Right lobe of liver (tissue), 6 donors: Measurements from ENCODE around the gene ISL2. TPM values are rescaled to one million over a fixed set of nuclear protein-coding genes. Genes with fewer than 3 reads are reported as not detected.

Experiments
- ATAC-seq, 4 donors: fragments of 200-7000 bp; cut with Tn5 transposase; one replicate each; pipeline ENCODE4 v1.9.1; 2020; ENCODE audit warnings: mild to moderate bottlenecking in 4 of 4, moderate library complexity in 4 of 4
- DNase-seq, 3 donors: peaks; one replicate each; pipeline ENCODE4 v3.0.0-alpha.2; 2020
- H3K27ac ChIP-seq, 3 donors: fragments of 200-600 bp; one replicate each; pipeline ENCODE4 v1.8.0; 2022
- H3K27me3 ChIP-seq, 2 donors: fragments of 200-600 bp; one replicate each; pipeline ENCODE4 v1.8.0; 2022
- H3K36me3 ChIP-seq, 4 donors: fragments of 200-600 bp; sonication (generic) in 1 of 4; one replicate each; pipeline versions ENCODE4 v1.5.1 to v1.8.0; 2017 to 2022; ENCODE audit warnings: control low read depth in 1 of 4
- H3K4me1 ChIP-seq, 4 donors: fragments of 200-600 bp; sonication (generic) in 1 of 4; one replicate each; pipeline versions ENCODE4 v1.5.1 to v1.8.0; 2017 to 2022; ENCODE audit warnings: control low read depth in 1 of 4
- H3K4me3 ChIP-seq, 3 donors: fragments of 200-600 bp; one replicate each; pipeline ENCODE4 v1.8.0; 2022
- H3K9me3 ChIP-seq, 4 donors: fragments of 200-600 bp; sonication (generic) in 1 of 4; one replicate each; pipeline versions ENCODE4 v1.5.1 to v1.8.0; 2017 to 2022; ENCODE audit warnings: control low read depth in 1 of 4
- POLR2A ChIP-seq: fragments of 450-650 bp; IDR thresholded peaks from one replicate; pipeline ENCODE4 v1.6.1; 2017; ENCODE audit warnings: antibody characterized with exemption, mild to moderate bottlenecking
- WGBS: methylation state at CpG from one replicate; pipeline ENCODE4 v1.1.6; 2018; ENCODE audit warnings: low coverage, low lambda C conversion rate; ENCODE audit not compliant: insufficient coverage; ENCODE audit errors: missing lambda C conversion rate; 5-methylcytosine and 5-hydroxymethylcytosine counted together
- intact Hi-C, 2 donors: fragments of 100-400 bp; cut with DNase I; formaldehyde crosslinking; loops; one replicate each; pipeline versions ENCODE4 v1.11.2 to v1.14.1; 2022
- total RNA-seq, 6 experiments: library from RNA; depleted of rRNA in 2 of 6; stranded (reverse); fragments of >200 nt in 2 of 6; fragmentation: NEBNext Ultra II Directional in 3 of 6; extraction: Animal tissue kit (Norgen Biotek cat#: 25700) in 3 of 6; gene quantifications; one replicate each; pipeline versions ENCODE4 v1.1.0 to v1.2.4, GENCODE V29; 2016 to 2023
- TF ChIP-seq, protein P1 (sequence below), 4 donors: fragments of 200-600 bp in 3 of 4; fragments of 450-650 bp in 1 of 4; IDR thresholded peaks; one replicate each; pipeline versions ENCODE4 v1.5.1 to v1.8.0; 2016 to 2022; ENCODE audit warnings: antibody characterized with exemption in 4 of 4, mild to moderate bottlenecking in 2 of 4
- donor health status: DM: no; HTN: yes; CAD: no.
- donor health status: DM: no; HTN: no; CAD: no.
- donor health status: DM: no; HTN: no; CAD: no.
- donor health status: DM: no; HTN: yes; CAD: no.
- donor health status: DM: no; HTN: yes; CAD: no.

ISL2 gene
- total RNA-seq, 6 experiments from 2014 or later: not detected

DNA sequence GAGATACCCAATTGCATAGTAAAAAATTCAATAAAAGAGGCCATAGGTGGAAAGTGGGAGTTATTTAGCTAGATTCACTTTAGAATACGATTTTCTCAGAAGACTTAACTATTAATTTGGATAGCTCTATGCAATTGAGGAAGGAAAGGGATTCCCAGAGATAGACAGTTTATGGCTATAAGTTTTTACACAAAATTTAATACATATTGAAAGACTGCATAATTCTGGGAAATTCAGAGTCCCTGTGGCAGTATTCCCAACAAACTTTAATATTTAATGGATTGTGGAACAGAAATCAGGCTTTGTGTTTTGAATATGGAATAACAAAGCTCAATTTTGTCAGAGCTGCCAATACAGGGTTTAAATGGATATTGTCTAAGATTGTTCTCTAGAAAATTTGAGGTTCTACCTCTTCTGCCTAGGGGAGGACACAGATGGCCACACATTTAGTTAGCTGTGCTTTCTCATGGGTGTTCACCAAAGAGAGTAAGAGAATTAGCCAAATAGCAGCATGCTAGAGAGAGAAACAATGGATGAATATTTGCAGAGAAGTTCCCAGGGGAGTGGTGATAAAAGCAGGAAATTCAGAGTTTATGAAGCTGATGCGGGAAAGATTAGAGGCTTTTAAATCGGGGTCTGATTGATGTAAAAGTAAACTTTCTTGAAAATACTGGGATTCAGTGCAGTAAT is 8.5 kb downstream of the ISL2 start:
- DNase-seq: no peak
- H3K4me3 ChIP-seq: no peak overlapping the region
- H3K27me3 ChIP-seq: peaks cover 0 to 52% of the 10 kb centered on the region in 2 donors
- no peak overlapping the region for H3K27ac ChIP-seq
- 15% methylated on average over 3 of the region's 3 CpGs for WGBS
- H3K36me3 ChIP-seq: no peaks in the 10 kb centered on the region
- peaks cover 0 to 41% (median 0%) of the 10 kb centered on the region in 4 donors for H3K4me1 ChIP-seq
- TF ChIP-seq, protein P1, sequence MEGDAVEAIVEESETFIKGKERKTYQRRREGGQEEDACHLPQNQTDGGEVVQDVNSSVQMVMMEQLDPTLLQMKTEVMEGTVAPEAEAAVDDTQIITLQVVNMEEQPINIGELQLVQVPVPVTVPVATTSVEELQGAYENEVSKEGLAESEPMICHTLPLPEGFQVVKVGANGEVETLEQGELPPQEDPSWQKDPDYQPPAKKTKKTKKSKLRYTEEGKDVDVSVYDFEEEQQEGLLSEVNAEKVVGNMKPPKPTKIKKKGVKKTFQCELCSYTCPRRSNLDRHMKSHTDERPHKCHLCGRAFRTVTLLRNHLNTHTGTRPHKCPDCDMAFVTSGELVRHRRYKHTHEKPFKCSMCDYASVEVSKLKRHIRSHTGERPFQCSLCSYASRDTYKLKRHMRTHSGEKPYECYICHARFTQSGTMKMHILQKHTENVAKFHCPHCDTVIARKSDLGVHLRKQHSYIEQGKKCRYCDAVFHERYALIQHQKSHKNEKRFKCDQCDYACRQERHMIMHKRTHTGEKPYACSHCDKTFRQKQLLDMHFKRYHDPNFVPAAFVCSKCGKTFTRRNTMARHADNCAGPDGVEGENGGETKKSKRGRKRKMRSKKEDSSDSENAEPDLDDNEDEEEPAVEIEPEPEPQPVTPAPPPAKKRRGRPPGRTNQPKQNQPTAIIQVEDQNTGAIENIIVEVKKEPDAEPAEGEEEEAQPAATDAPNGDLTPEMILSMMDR (IDR thresholded peaks at IDR 0.05): no peak
- TF ChIP-seq POLR2A: no peak
- intact Hi-C loops: no loop called here
- no peak for ATAC-seq
- H3K9me3 ChIP-seq: no peaks in the 10 kb centered on the region

DNA sequence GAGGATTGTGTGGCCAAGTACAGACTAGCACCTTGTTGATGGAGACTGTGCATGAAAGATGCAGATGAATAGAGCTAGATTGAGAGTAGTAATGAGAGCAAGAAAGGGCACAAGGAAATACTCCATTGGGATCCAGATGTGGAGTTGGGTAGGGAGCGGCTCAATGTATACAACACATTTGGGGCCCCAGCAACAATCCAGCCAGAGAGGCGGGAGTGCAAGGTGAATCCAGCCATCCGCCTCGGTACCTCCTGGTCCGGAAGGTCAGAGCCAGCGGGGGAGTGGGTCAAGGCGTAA is 9.0 kb downstream of the ISL2 start:
- no peaks in the 10 kb centered on the region for H3K36me3 ChIP-seq
- H3K27me3 ChIP-seq: peaks cover 0 to 49% of the 10 kb centered on the region in 2 donors
- WGBS: 0% methylated on average over 1 of the region's 7 CpGs
- intact Hi-C loops: no loop called here
- H3K27ac ChIP-seq: no peak overlapping the region
- peaks cover 0 to 36% (median 0%) of the 10 kb centered on the region in 4 donors for H3K4me1 ChIP-seq
- H3K4me3 ChIP-seq: no peak overlapping the region
- TF ChIP-seq, protein P1 (IDR thresholded peaks at IDR 0.05): no peak
- TF ChIP-seq POLR2A: no peak
- DNase-seq (no peak), ATAC-seq (no peak)
- H3K9me3 ChIP-seq: no peaks in the 10 kb centered on the region

DNA sequence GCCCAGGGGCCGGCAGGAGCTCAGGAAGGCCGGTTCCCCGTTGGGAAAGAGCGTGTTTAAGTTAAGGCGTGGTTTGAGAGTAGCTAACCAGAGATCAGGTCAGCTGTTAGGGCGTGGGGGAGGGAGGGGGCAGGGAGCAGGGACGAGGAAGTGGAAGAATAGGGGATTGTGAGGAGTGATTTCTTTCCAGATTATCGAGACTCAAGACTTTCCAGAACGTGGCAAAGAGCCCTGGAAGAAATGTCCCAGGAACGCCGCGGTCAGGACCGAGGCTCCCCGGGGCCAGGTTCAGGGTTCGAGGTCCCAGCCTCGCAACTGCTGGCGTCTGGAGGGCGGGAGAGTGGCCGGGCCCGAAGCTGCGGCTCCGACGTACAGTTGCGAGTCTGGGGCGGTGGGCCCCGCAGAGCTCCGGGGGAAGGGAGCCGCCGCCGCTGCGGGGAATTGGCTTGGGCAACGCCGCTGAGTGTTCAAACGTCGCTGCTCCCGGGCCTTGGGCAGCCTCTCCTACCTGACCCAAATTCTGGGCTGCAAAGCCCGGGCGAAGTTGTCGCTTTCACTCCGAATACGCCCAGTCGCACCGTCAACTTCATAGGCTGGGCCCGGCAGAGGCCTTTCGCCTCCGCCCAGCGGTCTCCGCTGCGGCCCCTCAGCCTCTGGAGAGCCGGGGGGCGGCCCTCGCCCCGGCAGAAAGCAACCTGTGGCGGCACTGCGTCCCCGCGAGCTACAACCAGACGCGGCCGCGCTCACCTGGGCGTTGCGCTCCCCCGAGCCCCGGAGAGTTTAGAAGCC is 9.5 kb downstream of the ISL2 start:
- peak; percentile 52 to 63 (median 62) for ATAC-seq
- no peak for DNase-seq
- WGBS: 8% methylated on average over 19 of the region's 65 CpGs
- no peaks in the 10 kb centered on the region for H3K9me3 ChIP-seq
- TF ChIP-seq POLR2A: no peak
- TF ChIP-seq, protein P1 (IDR thresholded peaks at IDR 0.05): no peak
- H3K4me1 ChIP-seq: peaks cover 0 to 30% (median 0%) of the 10 kb centered on the region in 4 donors
- H3K27ac ChIP-seq: no peak overlapping the region
- intact Hi-C loops: no loop called here
- peaks cover 0 to 48% of the 10 kb centered on the region in 2 donors for H3K27me3 ChIP-seq
- H3K36me3 ChIP-seq: no peaks in the 10 kb centered on the region
- peak overlapping the region; percentile 26 to 45 (median 33) for H3K4me3 ChIP-seq

DNA sequence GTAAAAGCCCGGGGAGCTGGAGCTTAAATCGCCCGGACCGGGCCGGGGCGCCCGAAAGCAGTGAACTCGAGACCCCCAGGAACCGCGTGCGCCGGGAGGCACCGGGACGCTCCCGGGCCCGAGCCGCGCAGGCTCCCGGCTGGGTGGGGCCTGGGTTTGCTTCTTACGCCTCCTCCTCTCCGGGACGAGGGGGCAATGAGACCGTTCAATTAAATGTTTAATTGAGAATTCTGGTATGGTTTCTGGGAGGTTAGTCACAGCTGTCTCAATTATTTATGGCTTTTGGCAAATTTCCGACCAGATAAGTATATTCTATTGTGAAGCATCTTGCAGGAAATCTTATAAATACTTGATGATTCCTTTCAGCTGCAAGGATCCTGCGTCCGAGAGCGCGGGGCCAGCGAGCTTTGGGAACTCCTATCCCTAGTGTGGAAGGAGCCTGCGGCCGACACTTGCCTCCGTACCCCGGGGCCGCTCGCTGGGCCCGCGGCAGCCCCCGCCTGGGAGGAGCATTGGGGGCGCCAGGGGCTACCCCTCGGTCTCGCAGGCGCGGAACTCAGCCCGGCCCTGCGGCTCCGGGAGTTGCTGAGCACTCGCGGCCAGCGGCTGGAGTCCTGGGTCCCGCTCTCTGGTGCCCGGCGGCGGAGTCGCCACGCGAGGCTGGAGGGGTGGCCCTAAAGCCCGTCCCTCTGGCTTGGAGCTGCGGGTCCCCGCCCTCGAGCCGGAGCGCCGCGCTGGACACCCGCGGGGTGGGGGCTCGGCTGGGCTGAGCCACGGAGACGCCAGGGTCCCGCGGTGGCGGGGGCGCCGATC is 10.3 kb downstream of the ISL2 start:
- intact Hi-C loops: no loop called here
- DNase-seq: no peak
- peak overlapping the region; percentile 26 to 45 (median 33) for H3K4me3 ChIP-seq
- no peak overlapping the region for H3K27ac ChIP-seq
- no peaks in the 10 kb centered on the region for H3K9me3 ChIP-seq
- peaks cover 0 to 22% (median 0%) of the 10 kb centered on the region in 4 donors for H3K4me1 ChIP-seq
- no peaks in the 10 kb centered on the region for H3K36me3 ChIP-seq
- ATAC-seq: peak in 3 of 4 donors; percentile 27 to 34 (median 33)
- WGBS: 19% methylated on average over 6 of the region's 74 CpGs
- peaks cover 0 to 40% of the 10 kb centered on the region in 2 donors for H3K27me3 ChIP-seq
- TF ChIP-seq, protein P1 (IDR thresholded peaks at IDR 0.05): no peak
- TF ChIP-seq POLR2A: no peak
